ENCODE measurements around the gene AKR1E2.

Gene AKR1E2

GRCh38 chr10:4889959-4890358 lies 64.0 kb downstream of the AKR1E2 start:
- no peak overlapping the region for H3K27ac ChIP-seq
- TF ChIP-seq CTCF (conservative IDR thresholded peaks at IDR 0.05) = no peak

GRCh38 chr10:4892681-4893080 lies 66.7 kb downstream of the AKR1E2 start:
- no peak for TF ChIP-seq CTCF (conservative IDR thresholded peaks at IDR 0.05)

GRCh38 chr10:4894335-4894734 lies 68.3 kb downstream of the AKR1E2 start:
- no peak for TF ChIP-seq CTCF (conservative IDR thresholded peaks at IDR 0.05)
- no peak overlapping the region for H3K27ac ChIP-seq

More at GRCh38 chr10:4892681-4893080, 66.7 kb downstream of the AKR1E2 start:
- no peak overlapping the region for H3K27ac ChIP-seq

All from VCaP (cell line).